Natural killer cell (primary cell): ENCODE data around the gene NUMBL. TPM values are rescaled to one million over a fixed set of nuclear protein-coding genes. Genes with fewer than 3 reads are reported as not detected.
A peak's percentile ranks its signal among the peaks of the same experiment; 100 is the strongest.

Experiments
- ATAC-seq, 3 donors: fragments of 150-1000 bp in 2 of 3; fragments of 200-7000 bp in 1 of 3; cut with Tn5 transposase; 1 replicate in 1 of 3; 2 replicates in 2 of 3; pipeline ENCODE4 v1.10.0; 2021; ENCODE audit warnings: mild to moderate bottlenecking in 2 of 3, moderate library complexity in 2 of 3
- DNase-seq, 2 donors: peaks; one replicate each; pipeline versions ENCODE4 v3.0.0 to v3.0.0-alpha.2; 2013 to 2021; ENCODE audit warnings: mixed read lengths in 1 of 2
- H3K27ac ChIP-seq: one replicate; pipeline ENCODE4 v1.5.1; 2013; ENCODE audit warnings: mild to moderate bottlenecking, low read length
- H3K27me3 ChIP-seq: one replicate; pipeline ENCODE4 v1.6.1; 2013; ENCODE audit warnings: low read length; ENCODE audit not compliant: control insufficient read depth, insufficient read depth
- H3K36me3 ChIP-seq: one replicate; pipeline ENCODE4 v1.6.1; 2013; ENCODE audit warnings: low read length; ENCODE audit not compliant: control insufficient read depth, insufficient read depth
- H3K4me1 ChIP-seq: one replicate; pipeline ENCODE4 v1.6.1; 2013; ENCODE audit warnings: low read length; ENCODE audit not compliant: control insufficient read depth, insufficient read depth
- H3K4me3 ChIP-seq: one replicate; pipeline ENCODE4 v1.5.1; 2013; ENCODE audit warnings: low read length
- H3K9me3 ChIP-seq: one replicate; pipeline ENCODE4 v1.6.1; 2013; ENCODE audit warnings: low read length; ENCODE audit not compliant: control insufficient read depth, insufficient read depth
- H3K27ac Mint-ChIP-seq, 2 donors: one replicate each; pipeline ENCODE4 v1.8.0; 2022; ENCODE audit warnings: mild to moderate bottlenecking in 2 of 2, mixed read lengths in 2 of 2, moderate library complexity in 1 of 2
- H3K27me3 Mint-ChIP-seq, 2 donors: one replicate each; pipeline ENCODE4 v1.8.0; 2022; ENCODE audit warnings: low read depth in 2 of 2, mixed read lengths in 2 of 2
- H3K36me3 Mint-ChIP-seq: one replicate; pipeline ENCODE4 v1.8.0; 2022; ENCODE audit warnings: mixed read lengths
- H3K4me1 Mint-ChIP-seq, 2 donors: one replicate each; pipeline ENCODE4 v1.8.0; 2022; ENCODE audit warnings: mixed read lengths in 2 of 2
- H3K4me3 Mint-ChIP-seq: one replicate; pipeline ENCODE4 v1.8.0; 2022; ENCODE audit warnings: mild to moderate bottlenecking, moderate library complexity, mixed read lengths
- H3K9me3 Mint-ChIP-seq, 2 donors: one replicate each; pipeline ENCODE4 v1.8.0; 2022; ENCODE audit warnings: mixed read lengths in 2 of 2
- WGBS: methylation state at CpG from one replicate; pipeline ENCODE4 v1.1.7; 2013; ENCODE audit warnings: missing lambda C conversion rate; ENCODE audit not compliant: insufficient coverage; 5-methylcytosine and 5-hydroxymethylcytosine counted together
- intact Hi-C: fragments of 100-400 bp; cut with micrococcal nuclease; formaldehyde crosslinking; loops from one replicate; pipeline ENCODE4 v1.14.2; 2022
- total RNA-seq, 4 donors: library from RNA; stranded (reverse); fragments of 120-200 nt in 1 of 4; gene quantifications; one replicate each; pipeline versions ENCODE4 v1.2.3 to v1.2.4, GENCODE V29; 2013 to 2022
- TF ChIP-seq, protein P1 (sequence below): fragments of 200-600 bp; IDR thresholded peaks from one replicate; pipeline ENCODE4 v1.8.0; 2022; ENCODE audit warnings: antibody characterized with exemption

NUMBL gene
- total RNA-seq, 3 donors from 2014 or later (not counting 1 experiment from before 2014, with no cell fraction given): 9.9 to 19.5 (median 10.2) TPM

DNA sequence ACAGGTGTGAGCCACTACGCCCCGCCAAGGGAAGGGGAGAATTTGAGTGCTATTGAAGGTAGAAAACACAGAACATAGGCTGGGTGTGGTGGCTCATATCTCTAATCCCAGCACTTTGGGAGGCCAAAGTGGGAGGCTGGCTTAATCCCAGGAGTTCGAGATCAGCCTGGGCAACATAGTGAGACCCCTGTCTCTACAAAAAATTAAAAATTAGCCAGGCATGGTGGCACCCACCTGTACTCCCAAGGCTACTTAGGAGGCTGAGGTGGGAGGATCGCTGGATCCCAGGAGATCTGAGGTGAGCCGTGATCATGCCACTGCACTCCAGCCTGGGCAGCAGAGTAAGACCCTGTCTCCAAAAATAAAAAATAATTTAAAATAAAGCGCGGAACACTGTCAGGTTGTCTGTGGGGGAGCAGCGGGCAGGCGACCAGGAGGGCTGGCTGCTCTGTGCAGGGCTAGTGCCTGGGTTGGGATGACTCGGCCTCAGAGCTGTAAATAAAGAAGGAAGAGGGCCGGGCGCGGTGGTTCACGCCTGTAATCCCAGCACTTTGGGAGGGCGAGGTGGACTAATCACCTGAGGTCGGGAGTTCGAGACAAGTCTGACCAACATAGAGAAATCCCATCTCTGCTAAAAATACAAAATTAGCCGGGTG lies 48.3 kb downstream of the NUMBL start:
- Histone ChIP-seq H3K36me3 (no peaks in the 10 kb centered on the region), H3K27ac (no peak overlapping the region), H3K27me3 (no peaks in the 10 kb centered on the region), H3K4me1 (no peaks in the 10 kb centered on the region), H3K9me3 (no peaks in the 10 kb centered on the region), H3K4me3 (no peak overlapping the region)
- Mint-ChIP-seq H3K27ac (no peak overlapping the region), H3K4me3 (no peak overlapping the region), H3K36me3 (no peaks in the 10 kb centered on the region), H3K4me1 (no peaks in the 10 kb centered on the region), H3K27me3 (no peaks in the 10 kb centered on the region), H3K9me3 (no peaks in the 10 kb centered on the region)
- TF ChIP-seq, protein P1, sequence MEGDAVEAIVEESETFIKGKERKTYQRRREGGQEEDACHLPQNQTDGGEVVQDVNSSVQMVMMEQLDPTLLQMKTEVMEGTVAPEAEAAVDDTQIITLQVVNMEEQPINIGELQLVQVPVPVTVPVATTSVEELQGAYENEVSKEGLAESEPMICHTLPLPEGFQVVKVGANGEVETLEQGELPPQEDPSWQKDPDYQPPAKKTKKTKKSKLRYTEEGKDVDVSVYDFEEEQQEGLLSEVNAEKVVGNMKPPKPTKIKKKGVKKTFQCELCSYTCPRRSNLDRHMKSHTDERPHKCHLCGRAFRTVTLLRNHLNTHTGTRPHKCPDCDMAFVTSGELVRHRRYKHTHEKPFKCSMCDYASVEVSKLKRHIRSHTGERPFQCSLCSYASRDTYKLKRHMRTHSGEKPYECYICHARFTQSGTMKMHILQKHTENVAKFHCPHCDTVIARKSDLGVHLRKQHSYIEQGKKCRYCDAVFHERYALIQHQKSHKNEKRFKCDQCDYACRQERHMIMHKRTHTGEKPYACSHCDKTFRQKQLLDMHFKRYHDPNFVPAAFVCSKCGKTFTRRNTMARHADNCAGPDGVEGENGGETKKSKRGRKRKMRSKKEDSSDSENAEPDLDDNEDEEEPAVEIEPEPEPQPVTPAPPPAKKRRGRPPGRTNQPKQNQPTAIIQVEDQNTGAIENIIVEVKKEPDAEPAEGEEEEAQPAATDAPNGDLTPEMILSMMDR: no peak
- 93% methylated on average over 18 of the region's 18 CpGs for WGBS
- ATAC-seq: no peak
- intact Hi-C loops: no loop called here
- DNase-seq: no peak

DNA sequence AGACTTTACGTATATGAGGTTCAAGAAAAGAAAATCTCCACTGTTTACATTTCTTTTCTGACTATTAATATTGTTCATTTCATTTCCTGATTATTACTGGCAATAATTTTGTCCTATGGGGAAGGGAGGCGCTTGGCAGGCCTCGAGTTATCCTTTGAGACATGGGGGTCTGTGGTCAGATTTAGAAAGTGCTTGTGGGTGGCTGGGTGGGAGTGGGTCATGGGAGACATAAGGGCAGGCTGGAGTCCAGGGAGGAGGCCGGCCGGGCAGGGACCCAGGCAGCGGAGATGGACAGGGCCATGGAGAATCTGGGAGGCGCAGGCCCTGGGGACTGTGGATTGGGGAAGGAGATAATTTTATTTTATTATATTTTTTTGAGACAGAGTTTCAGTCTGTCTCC lies 49.2 kb downstream of the NUMBL start:
- intact Hi-C loops: no loop called here
- H3K9me3 Mint-ChIP-seq: no peaks in the 10 kb centered on the region
- Histone ChIP-seq H3K27ac (no peak overlapping the region), H3K27me3 (no peaks in the 10 kb centered on the region), H3K4me3 (no peak overlapping the region), H3K36me3 (no peaks in the 10 kb centered on the region), H3K4me1 (no peaks in the 10 kb centered on the region), H3K9me3 (no peaks in the 10 kb centered on the region)
- no peaks in the 10 kb centered on the region for H3K27me3 Mint-ChIP-seq
- no peaks in the 10 kb centered on the region for H3K36me3 Mint-ChIP-seq
- TF ChIP-seq, protein P1: no peak
- H3K27ac Mint-ChIP-seq: no peak overlapping the region
- H3K4me3 Mint-ChIP-seq: no peak overlapping the region
- 92% methylated on average over 5 of the region's 7 CpGs for WGBS
- no peak for ATAC-seq
- no peak for DNase-seq
- no peaks in the 10 kb centered on the region for H3K4me1 Mint-ChIP-seq

GRCh38 chr19:40640744-40641143 lies 49.7 kb downstream of the NUMBL start:
- ATAC-seq (peak in 1 of 3 donors; percentile 17), DNase-seq (no peak)

More at GRCh38 chr19:40640744-40641143, 49.7 kb downstream of the NUMBL start:
- TF ChIP-seq, protein P1: no peak
- Mint-ChIP-seq H3K27ac (no peak overlapping the region), H3K4me1 (no peaks in the 10 kb centered on the region), H3K36me3 (no peaks in the 10 kb centered on the region), H3K27me3 (no peaks in the 10 kb centered on the region), H3K4me3 (no peak overlapping the region), H3K9me3 (no peaks in the 10 kb centered on the region)
- no peaks in the 10 kb centered on the region for H3K36me3 ChIP-seq
- H3K9me3 ChIP-seq: no peaks in the 10 kb centered on the region
- H3K27ac ChIP-seq: no peak overlapping the region
- H3K4me1 ChIP-seq: no peaks in the 10 kb centered on the region
- H3K27me3 ChIP-seq: no peaks in the 10 kb centered on the region
- WGBS: 12% methylated on average over 4 of the region's 5 CpGs
- H3K4me3 ChIP-seq: no peak overlapping the region
- intact Hi-C loops: no loop called here
